ENCODE results near the gene DDX54.

DNA sequence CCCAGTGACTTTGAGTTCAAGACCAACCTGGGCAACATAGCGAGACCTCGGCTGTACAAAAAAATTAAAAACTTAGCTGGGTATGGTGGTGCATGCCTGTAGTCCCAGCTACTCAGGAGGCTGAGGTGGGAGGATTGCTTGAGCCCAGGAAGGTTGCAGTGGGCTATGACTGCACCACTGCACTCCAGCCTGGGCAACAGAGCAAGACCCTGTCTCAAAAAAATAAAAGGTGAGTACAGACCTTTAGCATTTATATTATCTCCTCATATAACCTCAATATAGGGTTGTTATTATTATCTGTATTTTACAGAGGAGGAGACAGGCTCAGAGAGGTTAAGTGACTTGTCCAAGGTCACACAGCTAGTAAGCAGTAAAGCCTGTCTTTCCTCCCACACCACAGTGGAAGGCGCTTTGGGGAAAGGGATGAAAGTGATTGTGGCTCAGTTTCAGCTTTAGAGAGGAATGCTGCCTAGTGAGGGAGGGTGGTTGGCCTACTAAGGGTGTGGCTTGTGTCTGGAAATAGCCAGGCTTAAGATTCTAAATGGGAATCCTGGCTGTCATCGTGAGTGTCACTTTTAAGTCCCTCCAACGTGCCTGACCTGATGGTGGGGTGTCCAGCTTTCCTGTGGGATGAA lies 43.2 kb upstream of the DDX54 start:
- no peak for TF ChIP-seq CTCF (IDR thresholded peaks at IDR 0.05)
- no peak for TF ChIP-seq POLR2A (IDR thresholded peaks at IDR 0.05)

Measured in adrenal gland (tissue), 5 donors.